ENCODE results near the gene KLC1.

GRCh38 chr14:103651585-103651984 is 22.6 kb downstream of the KLC1 start:
- TF ChIP-seq CTCF (IDR thresholded peaks at IDR 0.05), result no peak
- no peak for TF ChIP-seq POLR2A (IDR thresholded peaks at IDR 0.05)

Measured in heart left ventricle (tissue), 13 donors.